ENCODE measurements around the gene GMCL2. TPM values are rescaled to one million over a fixed set of nuclear protein-coding genes. Genes with fewer than 3 reads are reported as not detected.

Gene GMCL2
- polyA plus RNA-seq, 1 of the 3 experiments (the other 2 are of a cell fraction): not detected

GRCh38 chr5:178201221-178201926 is 14.2 kb upstream of the GMCL2 start:
- no peak for DNase-seq
- CTCF ChIA-PET: interaction anchor here (1.0 to 3.3 kb wide), 4 partner anchors 10 to 125 kb away, joined by 3 to 24 read pairs (median 4); no protein-coding TSS in a partner anchor
- no peaks in the 10 kb centered on the region for H3K27me3 ChIP-seq (ENCODE audit: insufficient read depth)
- H3K4me1 ChIP-seq (ENCODE audit: control insufficient read depth in 1 of 2, insufficient read depth in 2 of 2, low read depth in 1 of 2, low read length in 1 of 2): peaks cover 4 to 6% of the 10 kb centered on the region in 2 experiments
- TF ChIP-seq SMC3 (IDR thresholded peaks at IDR 0.05; ENCODE audit: low read depth, low read length) (no peak), EZH2phosphoT487 (IDR thresholded peaks at IDR 0.05; ENCODE audit: borderline replicate concordance, low read depth) (no peak), REST (IDR thresholded peaks at IDR 0.05; ENCODE audit: low read depth, low read length) (0 out of 2 replicates have a peak, but pooled peaks have one; percentile 34), RCOR1 (IDR thresholded peaks at IDR 0.05; ENCODE audit: low read length) (no peak), PBX3 (IDR thresholded peaks at IDR 0.05) (no peak), TCF12 (IDR thresholded peaks at IDR 0.05) (no peak), TAF1 (IDR thresholded peaks at IDR 0.05; ENCODE audit: borderline replicate concordance, low read depth, low read length) (no peak)
- H3K79me2 ChIP-seq (ENCODE audit: insufficient read depth): peaks cover 30% of the 10 kb centered on the region
- H3F3A ChIP-seq (replicated peaks; ENCODE audit: insufficient read depth): peaks cover 3% of the 10 kb centered on the region
- H2AFZ ChIP-seq (ENCODE audit: low read depth): no peak overlapping the region
- H3K9me3 ChIP-seq: no peaks in the 10 kb centered on the region
- no peaks in the 10 kb centered on the region for H3K9me2 ChIP-seq
- no peak overlapping the region for H3K4me2 ChIP-seq
- no peak overlapping the region for H3K4me3 ChIP-seq (ENCODE audit: low read depth in 2 of 2, low read length in 1 of 2)
- 87% methylated on average over 14 of the region's 14 CpGs for WGBS (ENCODE audit: low lambda C conversion rate)
- no peak overlapping the region for H3K9ac ChIP-seq
- peaks cover 12% of the 10 kb centered on the region for H4K20me1 ChIP-seq (ENCODE audit: insufficient read depth)
- POLR2A ChIA-PET: no interaction called here
- H3K27ac ChIP-seq (ENCODE audit: low read depth in 2 of 2, low read length in 1 of 2): no peak overlapping the region
- peaks cover 8% of the 10 kb centered on the region in 2 experiments for H3K36me3 ChIP-seq (replicated peaks in 1 of 2; ENCODE audit: control insufficient read depth in 1 of 2, insufficient read depth in 2 of 2, low read length in 1 of 2)

GRCh38 chr5:178199581-178200434 is 12.6 kb upstream of the GMCL2 start:
- H2AFZ ChIP-seq (ENCODE audit: low read depth): no peak overlapping the region
- no peak overlapping the region for H3K4me3 ChIP-seq (ENCODE audit: low read depth in 2 of 2, low read length in 1 of 2)
- DNase-seq: no peak
- H4K20me1 ChIP-seq (ENCODE audit: insufficient read depth): no peaks in the 10 kb centered on the region
- CTCF ChIA-PET: interaction anchor here (0.7 to 3.3 kb wide), 5 partner anchors 35 to 390 kb away, joined by 3 to 24 read pairs (median 4); partner anchors contain the start of gene COL23A1
- H3K36me3 ChIP-seq (replicated peaks in 1 of 2; ENCODE audit: control insufficient read depth in 1 of 2, insufficient read depth in 2 of 2, low read length in 1 of 2): no peaks in the 10 kb centered on the region
- peaks cover 14% of the 10 kb centered on the region; the same call in 1 of the 2 replicates for H3K79me2 ChIP-seq (ENCODE audit: insufficient read depth)
- no peak for TF ChIP-seq PBX3 (IDR thresholded peaks at IDR 0.05)
- TF ChIP-seq FOXM1 (IDR thresholded peaks at IDR 0.05; ENCODE audit: low read depth): no peak
- no peak for TF ChIP-seq NRF1 (IDR thresholded peaks at IDR 0.05; ENCODE audit: low read depth, low read length)
- TF ChIP-seq GATA2 (CRISPR knock-in tag; IDR thresholded peaks at IDR 0.05): no peak
- H3K9me2 ChIP-seq: no peaks in the 10 kb centered on the region
- peaks cover 3% of the 10 kb centered on the region for H3F3A ChIP-seq (replicated peaks; ENCODE audit: insufficient read depth)
- no peaks in the 10 kb centered on the region; a peak in 1 of 4 replicates for H3K4me1 ChIP-seq (ENCODE audit: control insufficient read depth in 1 of 2, insufficient read depth in 2 of 2, low read depth in 1 of 2, low read length in 1 of 2)
- no peak overlapping the region for H3K4me2 ChIP-seq
- 87% methylated on average over 12 of the region's 12 CpGs for WGBS (ENCODE audit: low lambda C conversion rate)
- H3K9me3 ChIP-seq: no peaks in the 10 kb centered on the region
- POLR2A ChIA-PET: no interaction called here
- no peaks in the 10 kb centered on the region for H3K27me3 ChIP-seq (ENCODE audit: insufficient read depth)
- no peak overlapping the region for H3K27ac ChIP-seq (ENCODE audit: low read depth in 2 of 2, low read length in 1 of 2)
- H3K9ac ChIP-seq: no peak overlapping the region
